GM12878 (cell line): ENCODE measurements around the gene RNF166. TPM values are rescaled to one million over a fixed set of nuclear protein-coding genes. Genes with fewer than 3 reads are reported as not detected.

Experiments used
- ATAC-seq: fragments of 200-7000 bp; cut with Tn5 transposase; 3 replicates; pipeline ENCODE4 v1.9.1; 2020; ENCODE audit warnings: mild to moderate bottlenecking, moderate library complexity
- BruUV-seq: library from RNA; stranded (reverse); fragments of 400-500 nt; replicated peaks from 2 replicates; lab custom pipeline; 2021; lab: Mats Ljungman, UMichigan
- CTCF ChIA-PET: fragments of 300-600 bp; sonication (Branson Sonifier 250); formaldehyde crosslinking; extraction: SDS; loops from one replicate; lab custom pipeline; 2021; ENCODE audit warnings: inconsistent platforms; lab: Yijun Ruan, JAX
- POLR2A ChIA-PET: fragments of 350-600 bp; formaldehyde crosslinking; extraction: SDS; loops from one replicate; lab custom pipeline; 2021; ENCODE audit warnings: inconsistent platforms; lab: Charles Lee
- RAD21 ChIA-PET: fragments of 300-600 bp; sonication (Branson Sonifier 250); formaldehyde crosslinking; loops from one replicate; lab custom pipeline; 2023; ENCODE audit warnings: antibody characterized with exemption; ENCODE audit not compliant: unreplicated experiment; lab: Charles Lee
- SMC1A ChIA-PET: fragments of 300-600 bp; sonication (Branson Sonifier 250); formaldehyde crosslinking; loops from one replicate; lab custom pipeline; 2023; ENCODE audit not compliant: unreplicated experiment, uncharacterized antibody; lab: Charles Lee
- DNase-seq: peaks from one replicate; pipeline ENCODE4 v3.0.0-alpha.2; 2011; ENCODE audit warnings: low read depth, low spot score
- FAIRE-seq: peaks from 3 replicates; lab custom pipeline; 2011; peaks lifted over from hg19 to GRCh38; lab: Jason Lieb, UNC
- H2AFZ ChIP-seq: 2 replicates; pipeline ENCODE4 v1.6.0; 2011; ENCODE audit warnings: low read depth, low read length, control low read depth; ENCODE audit not compliant: control insufficient read depth
- H3K27ac ChIP-seq: 2 replicates; pipeline ENCODE4 v1.5.1; 2011; ENCODE audit warnings: control low read depth; ENCODE audit not compliant: control insufficient read depth, insufficient read depth
- H3K27me3 ChIP-seq, 2 experiments: replicated peaks in 1 of 2; 2 replicates each; pipeline versions ENCODE4 v1.6.0 to v1.6.1; 2011; ENCODE audit warnings: low read length in 1 of 2; ENCODE audit not compliant: control insufficient read depth in 2 of 2, insufficient read depth in 2 of 2
- H3K36me3 ChIP-seq, 2 experiments: 2 replicates each; pipeline ENCODE4 v1.5.1; 2011; ENCODE audit warnings: low read length in 1 of 2; ENCODE audit not compliant: control insufficient read depth in 2 of 2, insufficient read depth in 2 of 2
- H3K4me1 ChIP-seq: 2 replicates; pipeline ENCODE4 v1.6.1; 2011; ENCODE audit warnings: mild to moderate bottlenecking, low read length, moderate library complexity, mixed read lengths; ENCODE audit not compliant: control insufficient read depth, insufficient read depth
- H3K4me2 ChIP-seq: 2 replicates; pipeline ENCODE4 v1.6.0; 2011; ENCODE audit warnings: control low read depth; ENCODE audit not compliant: control insufficient read depth, insufficient read depth
- H3K4me3 ChIP-seq: fragments of 200-600 bp; sonication (generic); 2 replicates; pipeline ENCODE4 v1.5.1; 2016
- H3K79me2 ChIP-seq: 2 replicates; pipeline ENCODE4 v1.6.0; 2011; ENCODE audit warnings: low read length; ENCODE audit not compliant: control insufficient read depth, insufficient read depth
- H3K9ac ChIP-seq: 2 replicates; pipeline ENCODE4 v1.8.0; 2011; ENCODE audit warnings: low read length, control low read depth, mixed read lengths; ENCODE audit not compliant: control insufficient read depth, insufficient read depth
- H3K9me3 ChIP-seq: replicated peaks from 3 replicates; pipeline ENCODE4 v1.5.1; 2011; ENCODE audit warnings: mild to moderate bottlenecking, low read length; ENCODE audit not compliant: control insufficient read depth, insufficient read depth
- H4K20me1 ChIP-seq: 2 replicates; pipeline ENCODE4 v1.6.0; 2011; ENCODE audit not compliant: control insufficient read depth, insufficient read depth
- CBFB ChIP-seq: IDR thresholded peaks from 2 replicates; pipeline ENCODE4 v1.6.1; 2016; ENCODE audit warnings: antibody characterized with exemption, low read depth
- CEBPB ChIP-seq, 2 experiments: fragments of 150-350 bp in 1 of 2; IDR thresholded peaks; 2 replicates each; pipeline ENCODE4 v1.6.1; 2012 to 2014; ENCODE audit warnings: low read depth in 2 of 2, low read length in 2 of 2, borderline replicate concordance in 1 of 2, inconsistent platforms in 1 of 2
- CTCF ChIP-seq, 3 experiments: IDR thresholded peaks in 2 of 3; conservative IDR thresholded peaks in 1 of 3; 2 replicates each; pipeline ENCODE4 v1.5.1; 2011; ENCODE audit warnings: low read depth in 3 of 3, low read length in 3 of 3, mild to moderate bottlenecking in 3 of 3, control low read depth in 2 of 3, moderate library complexity in 2 of 3, inconsistent platforms in 1 of 3, mixed read lengths in 1 of 3; ENCODE audit not compliant: control insufficient read depth in 2 of 3, insufficient read depth in 1 of 3; ENCODE audit errors: extremely low read depth in 1 of 3
- ESRRA ChIP-seq: IDR thresholded peaks from 2 replicates; pipeline ENCODE4 v1.6.1; 2012; ENCODE audit warnings: mild to moderate bottlenecking, low read length, improper control_type of control experiment
- IRF3 ChIP-seq: fragments of 450-650 bp; IDR thresholded peaks from 2 replicates; pipeline ENCODE4 v1.6.1; 2014; ENCODE audit warnings: mild to moderate bottlenecking
- SMARCA5 ChIP-seq: fragments of 450-650 bp; IDR thresholded peaks from 2 replicates; pipeline ENCODE4 v1.6.1; 2017; ENCODE audit warnings: mild to moderate bottlenecking
- TAF1 ChIP-seq: IDR thresholded peaks from 2 replicates; pipeline ENCODE4 v1.6.1; 2011; ENCODE audit warnings: mild to moderate bottlenecking, low read depth, low read length, borderline replicate concordance
- WGBS: methylation state at CpG from one replicate; pipeline ENCODE4 v1.1.6; 2016; ENCODE audit warnings: low lambda C conversion rate; ENCODE audit not compliant: insufficient replicate concordance, insufficient coverage; ENCODE audit errors: missing lambda C conversion rate; 5-methylcytosine and 5-hydroxymethylcytosine counted together
- in situ Hi-C: fragments of 300-500 bp; cut with MboI; formaldehyde crosslinking; loops from 9 replicates; pipeline ENCODE4 v1.14.3; 2018; ENCODE audit warnings: mixed read lengths
- intact Hi-C: fragments of 100-400 bp; cut with micrococcal nuclease; formaldehyde crosslinking; loops from one replicate; pipeline ENCODE4 v1.14.2; 2022; ENCODE audit not compliant: unreplicated experiment
- polyA plus RNA-seq, 11 experiments: library from polyadenylated mRNA; depleted of rRNA in 4 of 11; unstranded in 6 of 11; stranded (reverse) in 5 of 11; fragments of >200 nt; fragmentation: Nextera tagmentation in 4 of 11; fragmentation: Illumina TruSeq in 1 of 11; extraction: Ambion mirVana in 4 of 11; extraction: Trizol in 1 of 11; gene quantifications; 1 replicate in 1 of 11; 2 replicates in 10 of 11; pipeline versions ENCODE4 v1.2.1 to v1.2.3, GENCODE V29; 2011 to 2016; ENCODE audit warnings: inconsistent platforms in 2 of 11, missing spikeins in 2 of 11, low read depth in 1 of 11
- total RNA-seq, 4 experiments: library from RNA; depleted of rRNA in 3 of 4; stranded (reverse); fragments of >200 nt in 3 of 4; fragmentation: Illumina TruSeq in 1 of 4; extraction: Trizol in 1 of 4; gene quantifications; 2 replicates each; pipeline versions ENCODE4 v1.2.1 to v1.2.3, GENCODE V29; 2013 to 2021

The RNF166 gene
- total and polyA plus RNA-seq, 10 of the 15 experiments (the other 5 are each of a cell fraction or from before 2014, with no cell fraction given) = 0.48 to 32.8 (median 12.1) TPM

GRCh38 chr16:88723911-88724310, 17.7 kb upstream of the RNF166 start:
- no peaks in the 10 kb centered on the region for H4K20me1 ChIP-seq
- no peak overlapping the region for H3K27ac ChIP-seq
- H3K4me3 ChIP-seq = no peak overlapping the region
- no peaks in the 10 kb centered on the region for H3K4me1 ChIP-seq
- intact Hi-C loops (no loop called here), in situ Hi-C loops (no loop called here)
- TF ChIP-seq ESRRA (no peak), TAF1 (no peak), CEBPB (IDR thresholded peaks at IDR 0.05; ENCODE audit: borderline replicate concordance in 1 of 2, low read depth in 2 of 2, low read length in 2 of 2) (no peak), CTCF (IDR thresholded peaks at IDR 0.05 in 2 of 3, conservative IDR thresholded peaks at IDR 0.05 in 1 of 3; ENCODE audit: control insufficient read depth in 2 of 3, extremely low read depth in 1 of 3, insufficient read depth in 1 of 3, low read depth in 3 of 3, low read length in 3 of 3) (no peak), SMARCA5 (no peak), CBFB (no peak), IRF3 (no peak)
- FAIRE-seq (no peak), DNase-seq (no peak), ATAC-seq (no peak)
- no peak overlapping the region for H3K4me2 ChIP-seq
- peaks cover 0 to 63% of the 10 kb centered on the region in 2 experiments for H3K36me3 ChIP-seq
- CTCF ChIA-PET = no interaction called here
- SMC1A ChIA-PET = no interaction called here
- no peak overlapping the region for H3K9ac ChIP-seq
- POLR2A ChIA-PET = no interaction called here
- WGBS = 95% methylated on average over 17 of the region's 17 CpGs
- H3K27me3 ChIP-seq = no peaks in the 10 kb centered on the region
- no peaks in the 10 kb centered on the region for H3K79me2 ChIP-seq
- RAD21 ChIA-PET = no interaction called here
- BruUV-seq = no TSS peak
- H2AFZ ChIP-seq = no peak overlapping the region
- H3K9me3 ChIP-seq = no peaks in the 10 kb centered on the region
